Measurements from ENCODE around the gene STXBP3.

STXBP3 gene

GRCh38 chr1:108719656-108720435, 26.6 kb upstream of the STXBP3 start:
- DNase-seq (ENCODE audit: low read depth): peak; percentile 84
- no peak for TF ChIP-seq CTCF (IDR thresholded peaks at IDR 0.05; ENCODE audit: low read length, missing control alignments)
- H3K4me3 ChIP-seq (replicated peaks; ENCODE audit: low read depth, low read length): no peak overlapping the region

GRCh38 chr1:108722292-108722691, 24.2 kb upstream of the STXBP3 start:
- TF ChIP-seq CTCF (IDR thresholded peaks at IDR 0.05; ENCODE audit: low read length, missing control alignments): no peak
- no peak overlapping the region for H3K4me3 ChIP-seq (replicated peaks; ENCODE audit: low read depth, low read length)
- DNase-seq (ENCODE audit: low read depth): no peak

GRCh38 chr1:108725906-108726305, 20.6 kb upstream of the STXBP3 start:
- H3K4me3 ChIP-seq (replicated peaks; ENCODE audit: low read depth, low read length): no peak overlapping the region
- DNase-seq (ENCODE audit: low read depth): no peak
- TF ChIP-seq CTCF (IDR thresholded peaks at IDR 0.05; ENCODE audit: low read length, missing control alignments): no peak

GRCh38 chr1:108728327-108728923, 18.0 kb upstream of the STXBP3 start:
- DNase-seq (ENCODE audit: low read depth): no peak
- no peak for TF ChIP-seq CTCF (IDR thresholded peaks at IDR 0.05; ENCODE audit: low read length, missing control alignments)
- no peak overlapping the region for H3K4me3 ChIP-seq (replicated peaks; ENCODE audit: low read depth, low read length)

GRCh38 chr1:108729481-108729880, 17.0 kb upstream of the STXBP3 start:
- no peak for TF ChIP-seq CTCF (IDR thresholded peaks at IDR 0.05; ENCODE audit: low read length, missing control alignments)
- no peak overlapping the region for H3K4me3 ChIP-seq (replicated peaks; ENCODE audit: low read depth, low read length)
- DNase-seq (ENCODE audit: low read depth): no peak

GRCh38 chr1:108732398-108732797, 14.1 kb upstream of the STXBP3 start:
- TF ChIP-seq CTCF (IDR thresholded peaks at IDR 0.05; ENCODE audit: low read length, missing control alignments): no peak
- no peak for DNase-seq (ENCODE audit: low read depth)
- no peak overlapping the region for H3K4me3 ChIP-seq (replicated peaks; ENCODE audit: low read depth, low read length)
